ENCODE results near the gene CPZ. TPM values are rescaled to one million over a fixed set of nuclear protein-coding genes. Genes with fewer than 3 reads are reported as not detected.

Gene CPZ
- total RNA-seq, 2 experiments from 2014 or later, result not detected

DNA sequence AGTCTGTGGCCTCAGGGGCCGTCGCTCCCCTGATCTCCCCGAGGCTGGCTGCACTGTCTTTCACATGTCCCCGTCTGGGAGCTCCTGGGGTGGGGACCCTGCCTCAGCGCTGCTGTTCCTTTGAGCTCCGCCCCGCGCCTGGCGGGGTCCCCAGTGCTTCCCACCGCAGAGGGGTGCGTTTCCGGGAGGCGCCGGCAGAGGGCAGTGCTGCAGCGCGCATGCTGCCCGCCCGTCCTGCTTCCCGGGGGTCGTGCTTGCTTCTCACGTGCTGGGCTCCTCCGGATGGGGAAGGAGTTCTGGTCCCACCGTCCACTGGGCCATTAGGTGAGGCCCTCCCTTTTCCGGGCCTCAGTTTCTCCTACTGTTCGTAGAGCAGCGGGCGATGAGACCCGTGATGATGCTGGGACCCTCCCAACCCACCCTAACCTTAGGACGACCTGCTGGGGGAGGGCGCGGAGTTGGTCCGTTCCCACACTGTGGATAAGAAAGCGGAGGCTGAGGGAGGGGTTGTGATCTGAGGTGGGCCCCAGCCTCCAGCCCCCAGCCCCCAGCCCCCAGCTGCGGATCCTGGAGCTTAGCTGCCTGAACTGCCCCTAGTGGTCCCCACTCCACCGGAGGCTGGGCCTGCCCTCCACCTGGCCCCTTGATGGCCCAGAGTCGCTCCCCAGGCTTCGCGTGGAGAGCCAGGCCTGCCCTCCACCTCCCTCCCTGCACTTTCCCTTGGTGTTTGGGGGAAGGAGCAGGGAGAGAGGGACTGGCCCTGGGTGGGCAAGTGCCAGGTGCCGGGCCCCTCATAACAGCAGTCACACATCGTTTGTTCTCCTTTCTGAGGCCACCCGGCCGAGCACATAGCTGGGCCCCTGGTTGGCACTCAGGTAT is 15.3 kb downstream of the CPZ start:
- Mint-ChIP-seq H3K36me3 (ENCODE audit: low read depth) (no peaks in the 10 kb centered on the region), H3K4me1 (ENCODE audit: low read depth) (no peaks in the 10 kb centered on the region), H3K4me3 (no peak overlapping the region), H3K27ac (no peak overlapping the region), H3K27me3 (no peaks in the 10 kb centered on the region), H3K9me3 (no peaks in the 10 kb centered on the region)
- TF ChIP-seq, protein P1, sequence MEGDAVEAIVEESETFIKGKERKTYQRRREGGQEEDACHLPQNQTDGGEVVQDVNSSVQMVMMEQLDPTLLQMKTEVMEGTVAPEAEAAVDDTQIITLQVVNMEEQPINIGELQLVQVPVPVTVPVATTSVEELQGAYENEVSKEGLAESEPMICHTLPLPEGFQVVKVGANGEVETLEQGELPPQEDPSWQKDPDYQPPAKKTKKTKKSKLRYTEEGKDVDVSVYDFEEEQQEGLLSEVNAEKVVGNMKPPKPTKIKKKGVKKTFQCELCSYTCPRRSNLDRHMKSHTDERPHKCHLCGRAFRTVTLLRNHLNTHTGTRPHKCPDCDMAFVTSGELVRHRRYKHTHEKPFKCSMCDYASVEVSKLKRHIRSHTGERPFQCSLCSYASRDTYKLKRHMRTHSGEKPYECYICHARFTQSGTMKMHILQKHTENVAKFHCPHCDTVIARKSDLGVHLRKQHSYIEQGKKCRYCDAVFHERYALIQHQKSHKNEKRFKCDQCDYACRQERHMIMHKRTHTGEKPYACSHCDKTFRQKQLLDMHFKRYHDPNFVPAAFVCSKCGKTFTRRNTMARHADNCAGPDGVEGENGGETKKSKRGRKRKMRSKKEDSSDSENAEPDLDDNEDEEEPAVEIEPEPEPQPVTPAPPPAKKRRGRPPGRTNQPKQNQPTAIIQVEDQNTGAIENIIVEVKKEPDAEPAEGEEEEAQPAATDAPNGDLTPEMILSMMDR (IDR thresholded peaks at IDR 0.05), result peak; percentile 99
- ATAC-seq, result peak; percentile 68
- ChIA-PET CTCF (interaction anchor here (0.7 to 1.1 kb wide), 8 partner anchors 11 to 316 kb away, joined by 3 to 5 read pairs (median 4); no protein-coding TSS in a partner anchor), POLR2A (no interaction called here)
- peak; percentile 53 for DNase-seq
- intact Hi-C loops (cut with micrococcal nuclease), result loop anchor here (10.0 kb wide), 1 partner anchor 307 kb away; no protein-coding TSS in a partner anchor

DNA sequence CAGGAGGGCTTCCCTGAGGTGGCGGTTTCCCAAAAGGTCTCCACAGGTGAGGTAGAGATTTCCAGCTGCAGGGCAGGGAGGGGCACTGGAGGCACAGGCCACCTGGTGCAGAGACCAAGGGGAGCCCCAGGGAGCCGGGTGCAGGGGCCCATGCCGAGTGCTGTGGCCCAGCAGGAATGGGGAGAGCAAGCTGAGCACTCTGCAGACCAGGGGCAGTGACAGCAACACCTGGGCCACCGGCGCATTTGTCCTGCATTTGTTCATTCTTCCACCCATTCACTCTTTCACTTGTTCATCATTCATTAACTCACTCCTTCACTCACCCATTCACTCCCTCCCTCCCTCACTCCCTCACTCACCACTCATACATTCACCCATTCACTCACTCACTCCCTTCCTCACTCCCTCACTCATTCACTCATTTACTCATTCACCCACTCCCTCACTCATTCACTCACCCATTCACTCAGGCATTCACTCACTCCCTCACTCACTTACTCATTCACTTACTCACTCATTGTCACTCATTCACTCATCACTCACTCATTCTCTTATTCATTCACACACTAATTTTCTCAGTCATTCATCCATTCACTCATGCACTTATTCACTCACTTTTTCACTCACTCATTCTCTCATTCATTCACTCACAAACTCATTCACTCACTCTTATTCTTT is 16.3 kb downstream of the CPZ start:
- H3K9me3 Mint-ChIP-seq, result no peaks in the 10 kb centered on the region
- POLR2A ChIA-PET, result no interaction called here
- DNase-seq (no peak), ATAC-seq (no peak)
- no peak overlapping the region for H3K27ac Mint-ChIP-seq
- no peaks in the 10 kb centered on the region for H3K4me1 Mint-ChIP-seq (ENCODE audit: low read depth)
- H3K36me3 Mint-ChIP-seq (ENCODE audit: low read depth), result no peaks in the 10 kb centered on the region
- TF ChIP-seq, protein P1 (IDR thresholded peaks at IDR 0.05), result no peak
- intact Hi-C loops (cut with micrococcal nuclease), result loop anchor here (10.0 kb wide), 1 partner anchor 306 kb away; no protein-coding TSS in a partner anchor
- no peak overlapping the region for H3K4me3 Mint-ChIP-seq
- H3K27me3 Mint-ChIP-seq, result no peaks in the 10 kb centered on the region
- CTCF ChIA-PET, result no interaction called here

DNA sequence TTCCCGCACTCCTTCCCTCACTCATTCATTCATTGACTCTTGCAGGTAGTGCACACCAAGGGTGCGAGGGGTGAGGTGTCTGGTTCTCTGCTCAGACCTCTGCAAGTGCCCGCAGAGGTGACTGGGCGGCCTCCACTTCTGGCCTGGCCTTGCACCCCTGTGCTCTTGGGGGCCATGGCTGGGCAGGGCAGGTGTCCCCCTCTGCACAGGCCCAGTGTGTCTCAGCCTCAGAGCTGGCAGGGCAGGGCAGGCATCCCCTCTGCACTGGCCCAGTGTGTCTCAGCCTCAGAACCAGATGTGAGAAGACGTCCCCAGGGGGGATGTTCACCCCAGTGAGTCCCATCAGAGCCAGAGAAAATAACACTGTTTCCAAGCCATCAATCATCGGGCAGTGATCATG is 16.8 kb downstream of the CPZ start:
- ATAC-seq (no peak), DNase-seq (no peak)
- ChIA-PET CTCF (no interaction called here), POLR2A (no interaction called here)
- no peaks in the 10 kb centered on the region for H3K9me3 Mint-ChIP-seq
- H3K4me1 Mint-ChIP-seq (ENCODE audit: low read depth), result no peaks in the 10 kb centered on the region
- no peaks in the 10 kb centered on the region for H3K27me3 Mint-ChIP-seq
- intact Hi-C loops (cut with micrococcal nuclease), result loop anchor here (10.0 kb wide), 1 partner anchor 305 kb away; no protein-coding TSS in a partner anchor
- no peaks in the 10 kb centered on the region for H3K36me3 Mint-ChIP-seq (ENCODE audit: low read depth)
- no peak overlapping the region for H3K27ac Mint-ChIP-seq
- H3K4me3 Mint-ChIP-seq, result no peak overlapping the region
- TF ChIP-seq, protein P1 (IDR thresholded peaks at IDR 0.05), result no peak

DNA sequence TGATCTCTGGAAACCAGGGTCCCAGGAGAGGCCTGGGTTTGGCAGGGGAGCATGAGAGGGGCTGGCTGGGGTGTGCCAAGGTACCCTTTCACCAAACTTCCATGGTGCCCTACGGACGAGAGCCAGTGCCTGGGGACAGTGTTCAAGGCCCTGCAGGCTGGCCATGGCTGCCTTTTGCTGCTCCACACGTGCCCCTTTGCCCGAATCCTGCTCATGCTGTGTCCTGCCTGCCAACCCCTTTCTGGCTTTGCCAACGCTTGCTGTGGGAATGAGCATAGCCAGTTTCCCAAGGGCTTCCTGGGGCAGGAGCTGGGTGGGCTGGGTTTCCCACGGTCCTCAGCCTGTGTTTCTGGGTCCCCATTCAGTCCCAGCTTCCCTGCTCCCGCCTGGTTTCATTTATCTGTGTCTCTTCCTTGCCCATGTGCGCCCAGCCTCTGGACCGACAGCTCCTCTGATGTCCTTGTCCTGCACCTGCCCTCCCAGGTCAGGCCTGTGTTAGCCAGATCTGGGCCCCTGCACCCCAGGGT is 17.3 kb downstream of the CPZ start:
- no peaks in the 10 kb centered on the region for H3K27me3 Mint-ChIP-seq
- ATAC-seq (no peak), DNase-seq (no peak)
- no peaks in the 10 kb centered on the region for H3K4me1 Mint-ChIP-seq (ENCODE audit: low read depth)
- POLR2A ChIA-PET, result no interaction called here
- H3K9me3 Mint-ChIP-seq, result no peaks in the 10 kb centered on the region
- no peak overlapping the region for H3K27ac Mint-ChIP-seq
- H3K4me3 Mint-ChIP-seq, result no peak overlapping the region
- intact Hi-C loops (cut with micrococcal nuclease), result loop anchor here (10.0 kb wide), 1 partner anchor 305 kb away; no protein-coding TSS in a partner anchor
- CTCF ChIA-PET, result no interaction called here
- TF ChIP-seq, protein P1 (IDR thresholded peaks at IDR 0.05), result no peak
- H3K36me3 Mint-ChIP-seq (ENCODE audit: low read depth), result no peaks in the 10 kb centered on the region

All from activated CD8-positive, alpha-beta T cell treated with anti-CD3 and anti-CD28 coated beads for 36 hours (primary cell).